Measurements from ENCODE around the gene CDH23.

CDH23 gene

GRCh38 chr10:71811351-71811750, 414.6 kb downstream of the CDH23 start:
- DNase-seq: no peak

- no peak for DNase-seq
These were observed 415.5 kb downstream of the CDH23 start for GRCh38 chr10:71812016-71812912.

- DNase-seq: no peak
These were observed 416.3 kb downstream of the CDH23 start for GRCh38 chr10:71812913-71813590.

GRCh38 chr10:71814922-71815411, 418.2 kb downstream of the CDH23 start:
- no peak for DNase-seq

- no peak for DNase-seq
These were observed 418.9 kb downstream of the CDH23 start for GRCh38 chr10:71815515-71816130.

GRCh38 chr10:71816421-71816851, 419.7 kb downstream of the CDH23 start:
- no peak for DNase-seq

- no peak for DNase-seq
These were observed 420.4 kb downstream of the CDH23 start for GRCh38 chr10:71816936-71817618.

GRCh38 chr10:71817831-71818655, 421.3 kb downstream of the CDH23 start:
- DNase-seq: no peak

GRCh38 chr10:71818674-71819260, 422.0 kb downstream of the CDH23 start:
- no peak for DNase-seq

- DNase-seq: no peak
These were observed 422.7 kb downstream of the CDH23 start for GRCh38 chr10:71819441-71819861.

- no peak for DNase-seq
These were observed 423.3 kb downstream of the CDH23 start for GRCh38 chr10:71819985-71820384.

GRCh38 chr10:71820966-71821365, 424.2 kb downstream of the CDH23 start:
- no peak for DNase-seq

GRCh38 chr10:71821909-71822763, 425.4 kb downstream of the CDH23 start:
- DNase-seq: no peak

GRCh38 chr10:71823356-71823755, 426.6 kb downstream of the CDH23 start:
- DNase-seq: no peak

- DNase-seq: no peak
These were observed 427.6 kb downstream of the CDH23 start for GRCh38 chr10:71824333-71824732.

- no peak for DNase-seq
These were observed 428.5 kb downstream of the CDH23 start for GRCh38 chr10:71825217-71825616.

GRCh38 chr10:71827852-71828251, 431.1 kb downstream of the CDH23 start:
- DNase-seq: no peak

GRCh38 chr10:71828702-71829101, 432.0 kb downstream of the CDH23 start:
- no peak for DNase-seq

- DNase-seq: no peak
These were observed 432.5 kb downstream of the CDH23 start for GRCh38 chr10:71829171-71829570.

- no peak for DNase-seq
These were observed 433.2 kb downstream of the CDH23 start for GRCh38 chr10:71829896-71830295.

- no peak for DNase-seq
These were observed 434.0 kb downstream of the CDH23 start for GRCh38 chr10:71830726-71831125.

All from SHP77 (cell line).